Common myeloid progenitor, CD34-positive (primary cell): ENCODE results near the gene TMEM239.

ENCODE experiments used
- CTCF ChIA-PET: fragments of 350-600 bp; sonication (Branson Sonifier 250); formaldehyde crosslinking; loops from one replicate; lab custom pipeline; 2021; ENCODE audit warnings: antibody characterized with exemption; lab: Charles Lee
- POLR2A ChIA-PET: fragments of 350-600 bp; sonication (Branson Sonifier 250); formaldehyde crosslinking; loops from one replicate; lab custom pipeline; 2021; ENCODE audit warnings: antibody characterized with exemption; lab: Charles Lee
- DNase-seq, 3 donors: peaks; one replicate each; pipeline versions ENCODE4 v3.0.0 to v3.0.0-alpha.2; 2013
- H3K27ac ChIP-seq, 2 experiments: 1 replicate in 1 of 2; 2 replicates in 1 of 2; pipeline ENCODE4 v1.7.0; 2013; ENCODE audit warnings: inconsistent platforms in 2 of 2, low read length in 2 of 2, mild to moderate bottlenecking in 2 of 2, low read depth in 1 of 2, moderate library complexity in 1 of 2; ENCODE audit not compliant: severe bottlenecking in 2 of 2, insufficient read depth in 1 of 2, poor library complexity in 1 of 2
- H3K27me3 ChIP-seq, 5 experiments: replicated peaks in 2 of 5; 1 replicate in 3 of 5; 2 replicates in 2 of 5; pipeline versions ENCODE4 v1.6.1 to v1.7.0; 2013; ENCODE audit warnings: low read length in 4 of 5, mild to moderate bottlenecking in 2 of 5, moderate library complexity in 2 of 5, inconsistent platforms in 1 of 5; ENCODE audit not compliant: insufficient read depth in 5 of 5, control insufficient read depth in 4 of 5
- H3K36me3 ChIP-seq, 4 experiments: 1 replicate in 2 of 4; 2 replicates in 2 of 4; pipeline versions ENCODE4 v1.6.1 to v1.7.0; 2013; ENCODE audit warnings: low read length in 3 of 4, control low read depth in 1 of 4, mild to moderate bottlenecking in 1 of 4; ENCODE audit not compliant: control insufficient read depth in 4 of 4, insufficient read depth in 4 of 4
- H3K4me1 ChIP-seq, 4 experiments: 1 replicate in 3 of 4; 2 replicates in 1 of 4; pipeline versions ENCODE4 v1.6.1 to v1.7.1; 2013; ENCODE audit warnings: low read length in 3 of 4, mild to moderate bottlenecking in 3 of 4, control low read depth in 1 of 4, inconsistent platforms in 1 of 4, moderate library complexity in 1 of 4; ENCODE audit not compliant: control insufficient read depth in 4 of 4, insufficient read depth in 4 of 4; ENCODE audit errors: control extremely low read depth in 1 of 4
- H3K4me3 ChIP-seq, 7 experiments: 1 replicate in 4 of 7; 2 replicates in 3 of 7; pipeline versions ENCODE4 v1.5.1 to v1.7.0; 2013; ENCODE audit warnings: mild to moderate bottlenecking in 7 of 7, low read length in 6 of 7, moderate library complexity in 6 of 7, inconsistent platforms in 2 of 7, low read depth in 2 of 7, control low read depth in 1 of 7; ENCODE audit not compliant: insufficient read depth in 4 of 7, control insufficient read depth in 1 of 7; ENCODE audit errors: extremely low read depth in 1 of 7
- H3K9me3 ChIP-seq, 5 experiments: 1 replicate in 4 of 5; 2 replicates in 1 of 5; pipeline versions ENCODE4 v1.6.1 to v1.7.1; 2013; ENCODE audit warnings: low read length in 4 of 5, mild to moderate bottlenecking in 2 of 5, inconsistent platforms in 1 of 5, low read depth in 1 of 5, moderate library complexity in 1 of 5; ENCODE audit not compliant: control insufficient read depth in 4 of 5, insufficient read depth in 2 of 5; ENCODE audit errors: control extremely low read depth in 1 of 5
- WGBS: methylation state at CpG from one replicate; pipeline ENCODE4 v1.1.5; 2013; ENCODE audit not compliant: insufficient coverage; 5-methylcytosine and 5-hydroxymethylcytosine counted together

Gene TMEM239

GRCh38 chr20:2859330-2860121, 43.4 kb downstream of the TMEM239 start:
- no peak overlapping the region for H3K27ac ChIP-seq
- ChIA-PET POLR2A (interaction anchor here (0.6 to 1.0 kb wide), 2 partner anchors 36 to 207 kb away, joined by 3 read pairs; partner anchors contain the start of gene NOP56), CTCF (interaction anchor here (1.1 to 2.0 kb wide), 6 partner anchors 55 to 172 kb away, joined by 3 to 4 read pairs (median 3); no protein-coding TSS in a partner anchor)
- H3K4me3 ChIP-seq, result no peak overlapping the region
- H3K36me3 ChIP-seq, result peaks cover 3 to 44% (median 25%) of the 10 kb centered on the region in 4 experiments
- no peaks in the 10 kb centered on the region for H3K9me3 ChIP-seq
- WGBS, result 97% methylated on average over 4 of the region's 4 CpGs
- no peaks in the 10 kb centered on the region for H3K27me3 ChIP-seq
- peaks cover 0 to 10% (median 0%) of the 10 kb centered on the region in 4 experiments for H3K4me1 ChIP-seq
- DNase-seq, result no peak

- H3K4me3 ChIP-seq, result no peak overlapping the region
- ChIA-PET CTCF (interaction anchor here (0.8 to 3.9 kb wide), 13 partner anchors 11 to 176 kb away, joined by 3 to 18 read pairs (median 3); no protein-coding TSS in a partner anchor), POLR2A (interaction anchor here (0.6 kb wide), 1 partner anchor 74 kb away, joined by 4 read pairs; no protein-coding TSS in a partner anchor)
- peaks cover 0 to 31% (median 25%) of the 10 kb centered on the region in 4 experiments for H3K4me1 ChIP-seq
- DNase-seq, result no peak
- H3K36me3 ChIP-seq, result peaks cover 3 to 62% (median 36%) of the 10 kb centered on the region in 4 experiments
- no peaks in the 10 kb centered on the region for H3K9me3 ChIP-seq
- H3K27ac ChIP-seq, result no peak overlapping the region
- H3K27me3 ChIP-seq, result no peaks in the 10 kb centered on the region
- WGBS, result 99% methylated on average over 11 of the region's 12 CpGs
Measured at GRCh38 chr20:2864626-2865025, 48.5 kb downstream of the TMEM239 start.

GRCh38 chr20:2865101-2865500, 48.9 kb downstream of the TMEM239 start:
- H3K4me3 ChIP-seq, result no peak overlapping the region
- H3K36me3 ChIP-seq, result peaks cover 3 to 59% (median 36%) of the 10 kb centered on the region in 4 experiments
- H3K27ac ChIP-seq, result no peak overlapping the region
- POLR2A ChIA-PET, result interaction anchor here (0.6 kb wide), 1 partner anchor 75 kb away, joined by 4 read pairs; no protein-coding TSS in a partner anchor
- DNase-seq, result no peak
- WGBS, result 98% methylated on average over 9 of the region's 10 CpGs
- no peaks in the 10 kb centered on the region for H3K27me3 ChIP-seq
- CTCF ChIA-PET, result interaction anchor here (0.8 to 3.9 kb wide), 15 partner anchors 10 to 178 kb away, joined by 3 to 18 read pairs (median 3); no protein-coding TSS in a partner anchor
- H3K4me1 ChIP-seq, result peaks cover 0 to 30% (median 25%) of the 10 kb centered on the region in 4 experiments
- no peaks in the 10 kb centered on the region for H3K9me3 ChIP-seq

GRCh38 chr20:2865630-2866029, 49.5 kb downstream of the TMEM239 start:
- ChIA-PET CTCF (interaction anchor here (1.0 to 3.9 kb wide), 16 partner anchors 10 to 178 kb away, joined by 3 to 18 read pairs (median 4); no protein-coding TSS in a partner anchor), POLR2A (no interaction called here)
- H3K4me3 ChIP-seq, result no peak overlapping the region
- H3K27ac ChIP-seq, result no peak overlapping the region
- no peaks in the 10 kb centered on the region for H3K9me3 ChIP-seq
- WGBS, result 64% methylated on average over 3 of the region's 3 CpGs
- H3K36me3 ChIP-seq, result peaks cover 3 to 54% (median 33%) of the 10 kb centered on the region in 4 experiments
- peak in 2 of 3 donors; percentile 28 to 50 for DNase-seq
- no peaks in the 10 kb centered on the region for H3K27me3 ChIP-seq
- peaks cover 2 to 35% (median 30%) of the 10 kb centered on the region in 4 experiments for H3K4me1 ChIP-seq

- no peaks in the 10 kb centered on the region for H3K27me3 ChIP-seq
- no peak overlapping the region for H3K4me3 ChIP-seq
- no peak overlapping the region for H3K27ac ChIP-seq
- peaks cover 2 to 41% (median 36%) of the 10 kb centered on the region in 4 experiments for H3K4me1 ChIP-seq
- H3K36me3 ChIP-seq, result peaks cover 0 to 48% (median 30%) of the 10 kb centered on the region in 4 experiments
- no peak for DNase-seq
- ChIA-PET POLR2A (no interaction called here), CTCF (interaction anchor here (0.7 to 3.9 kb wide), 9 partner anchors 11 to 134 kb away, joined by 3 to 18 read pairs (median 4); no protein-coding TSS in a partner anchor)
- WGBS, result 97% methylated on average over 8 of the region's 11 CpGs
- no peaks in the 10 kb centered on the region for H3K9me3 ChIP-seq
Measured at GRCh38 chr20:2866236-2866635, 50.1 kb downstream of the TMEM239 start.

- Histone ChIP-seq H3K9me3 (no peaks in the 10 kb centered on the region), H3K27ac (no peak overlapping the region), H3K4me3 (peak overlapping the region in 2 of 7 experiments; percentile 10 to 12), H3K36me3 (peaks cover 0 to 38% (median 22%) of the 10 kb centered on the region in 4 experiments), H3K27me3 (no peaks in the 10 kb centered on the region), H3K4me1 (peaks cover 2 to 52% (median 44%) of the 10 kb centered on the region in 4 experiments)
- peak; percentile 46 to 66 (median 57) for DNase-seq
- POLR2A ChIA-PET, result no interaction called here
- WGBS, result 35% methylated on average over 10 of the region's 12 CpGs
- CTCF ChIA-PET, result interaction anchor here (0.6 to 3.9 kb wide), 13 partner anchors 12 to 180 kb away, joined by 3 to 18 read pairs (median 3); no protein-coding TSS in a partner anchor
Measured at GRCh38 chr20:2867081-2867864, 51.1 kb downstream of the TMEM239 start.
